ES-I3 (cell line): Measurements from ENCODE around the gene LAPTM5.
A peak's percentile ranks its signal among the peaks of the same experiment; 100 is the strongest.

Experiments
- H3K36me3 ChIP-seq: 2 replicates; pipeline ENCODE4 v1.6.1; 2013; ENCODE audit warnings: mild to moderate bottlenecking, low read length, control low read depth, moderate library complexity; ENCODE audit not compliant: insufficient read depth
- H3K4me1 ChIP-seq: 2 replicates; pipeline ENCODE4 v1.6.1; 2013; ENCODE audit warnings: mild to moderate bottlenecking, control low read depth, low read length; ENCODE audit not compliant: insufficient read depth
- H3K9ac ChIP-seq: 2 replicates; pipeline ENCODE4 v1.6.1; 2013; ENCODE audit warnings: low read depth, mild to moderate bottlenecking, low read length, moderate library complexity
- H3K9me3 ChIP-seq: 2 replicates; pipeline ENCODE4 v1.6.1; 2013; ENCODE audit warnings: mild to moderate bottlenecking, low read length, moderate library complexity; ENCODE audit not compliant: control insufficient read depth, insufficient read depth

LAPTM5 gene

DNA sequence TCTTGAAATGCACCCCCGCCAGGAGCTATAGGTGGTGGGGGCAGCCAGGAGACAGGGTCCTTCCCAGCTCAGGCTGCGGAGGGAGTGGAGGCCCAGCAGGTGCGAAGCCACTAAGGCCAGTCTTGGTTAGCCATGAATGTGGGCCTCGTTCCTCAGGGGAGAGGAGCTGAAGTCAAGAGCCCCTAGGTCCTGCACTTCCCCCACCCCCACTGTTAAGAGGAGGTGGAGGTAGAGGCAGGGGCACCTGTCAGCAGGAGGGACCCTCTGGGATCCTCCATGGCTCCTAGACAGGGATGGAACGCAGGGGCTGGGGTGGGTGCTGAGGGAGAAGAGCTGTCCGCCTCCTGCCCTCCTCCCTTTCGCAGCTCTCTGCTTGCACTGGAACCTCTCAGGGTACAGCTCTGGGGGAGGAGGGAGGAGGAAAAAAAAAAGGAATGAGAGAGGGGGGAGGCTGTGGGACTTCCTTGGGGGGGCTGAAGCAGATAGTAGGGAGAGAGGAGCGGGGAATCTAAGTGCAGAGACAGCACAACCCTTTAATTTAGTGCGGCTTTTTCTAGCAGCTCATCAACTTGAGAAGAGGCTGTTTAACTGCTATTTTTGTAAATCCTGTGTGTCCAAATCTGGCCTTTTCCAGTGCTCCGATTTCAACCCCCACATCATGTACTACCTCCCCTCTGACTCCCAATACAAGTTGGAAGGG lies 71.2 kb downstream of the LAPTM5 start:
- Histone ChIP-seq H3K9ac (peak overlapping the region; percentile 69; the same call in 1 of the 2 replicates), H3K9me3 (no peaks in the 10 kb centered on the region), H3K4me1 (peaks cover 12% of the 10 kb centered on the region), H3K36me3 (no peaks in the 10 kb centered on the region)

DNA sequence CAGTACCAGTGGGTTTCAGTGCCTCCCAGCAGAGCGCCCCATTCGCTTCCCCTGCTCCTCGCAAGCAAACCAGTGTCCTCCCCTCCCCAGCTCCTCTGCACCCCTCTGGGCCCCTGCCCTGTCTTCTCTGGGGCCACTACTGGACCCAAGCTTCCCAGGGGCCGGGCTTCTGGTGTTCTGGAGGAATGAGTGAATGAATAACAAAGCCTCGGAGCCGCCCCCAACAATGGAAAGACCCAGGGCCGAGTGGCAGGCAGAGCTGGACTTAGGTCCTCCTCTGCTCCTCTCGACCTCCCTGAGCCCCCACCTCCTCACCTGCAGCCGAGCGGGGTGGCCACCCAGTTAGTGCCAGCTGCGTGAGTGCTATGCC lies 71.8 kb downstream of the LAPTM5 start:
- H3K4me1 ChIP-seq = peaks cover 12% of the 10 kb centered on the region
- H3K9ac ChIP-seq = peak overlapping the region; percentile 69
- no peaks in the 10 kb centered on the region for H3K9me3 ChIP-seq
- H3K36me3 ChIP-seq = no peaks in the 10 kb centered on the region

DNA sequence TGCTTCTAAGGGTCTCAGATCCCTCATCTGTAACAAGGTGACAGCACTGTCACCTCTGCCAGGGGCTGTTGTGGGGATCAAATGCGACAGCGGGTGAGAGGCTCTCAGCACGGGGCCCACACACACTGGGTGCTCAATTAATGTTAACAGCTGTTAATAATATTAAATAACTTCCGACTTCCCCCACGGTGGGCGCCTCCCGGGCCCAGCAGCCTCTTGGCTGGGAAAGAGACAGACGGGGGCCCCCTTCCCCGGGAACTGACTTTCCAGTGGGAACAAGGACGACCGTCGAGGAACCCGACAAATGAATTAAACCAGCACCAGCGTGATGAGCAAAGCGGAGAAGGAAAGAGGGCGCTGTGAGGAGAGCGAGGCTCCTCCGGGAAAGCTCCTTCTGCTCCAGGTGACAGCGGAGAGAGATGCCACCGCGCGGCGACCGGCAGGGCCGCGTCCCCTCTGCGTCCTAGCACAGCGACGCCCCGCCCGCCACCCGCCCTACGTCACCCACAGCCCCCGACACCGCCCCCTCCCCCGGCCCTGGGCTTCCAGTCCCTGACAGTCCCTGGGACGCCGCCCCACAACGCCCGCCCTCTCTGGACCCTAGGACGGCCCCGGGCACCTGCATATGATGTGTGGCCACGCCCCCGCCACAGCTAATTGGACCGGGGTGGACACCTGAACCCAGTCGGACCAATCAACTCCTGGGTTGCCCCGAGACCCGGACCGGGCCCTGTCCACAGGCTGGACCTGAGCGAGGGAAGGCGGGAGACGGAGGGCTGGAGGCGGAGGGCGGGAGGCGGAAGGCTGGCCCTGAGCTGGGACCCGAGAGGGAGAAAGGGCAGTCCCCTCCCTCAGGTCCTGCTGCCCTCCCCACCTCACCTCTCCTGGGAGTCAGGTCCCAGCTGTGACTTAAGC lies 72.4 kb downstream of the LAPTM5 start:
- Histone ChIP-seq H3K36me3 (no peaks in the 10 kb centered on the region), H3K9ac (peak overlapping the region; percentile 69), H3K9me3 (no peaks in the 10 kb centered on the region), H3K4me1 (peaks cover 6% of the 10 kb centered on the region)

DNA sequence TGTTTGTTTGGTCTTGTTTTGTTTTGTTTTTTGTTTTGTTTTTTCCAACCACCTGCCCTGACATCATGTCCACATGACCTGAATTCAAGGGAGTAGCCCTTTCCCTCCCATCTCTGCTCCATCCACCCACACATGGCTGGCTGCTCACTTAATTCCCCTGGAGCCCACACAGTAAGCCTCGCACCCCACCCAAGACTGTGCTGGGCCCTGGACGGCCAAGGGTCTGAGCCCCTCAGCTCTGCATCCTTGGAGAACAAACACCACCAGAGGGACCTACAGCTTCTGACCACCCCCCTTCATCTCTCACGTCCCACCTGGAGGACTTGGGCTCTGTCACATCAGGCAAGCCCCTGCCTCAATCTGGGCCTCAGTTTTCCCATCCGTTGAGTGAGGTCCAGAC lies 73.3 kb downstream of the LAPTM5 start:
- Histone ChIP-seq H3K4me1 (no peaks in the 10 kb centered on the region), H3K36me3 (no peaks in the 10 kb centered on the region), H3K9ac (no peak overlapping the region), H3K9me3 (peaks cover 4% of the 10 kb centered on the region; the same call in 1 of the 2 replicates)

DNA sequence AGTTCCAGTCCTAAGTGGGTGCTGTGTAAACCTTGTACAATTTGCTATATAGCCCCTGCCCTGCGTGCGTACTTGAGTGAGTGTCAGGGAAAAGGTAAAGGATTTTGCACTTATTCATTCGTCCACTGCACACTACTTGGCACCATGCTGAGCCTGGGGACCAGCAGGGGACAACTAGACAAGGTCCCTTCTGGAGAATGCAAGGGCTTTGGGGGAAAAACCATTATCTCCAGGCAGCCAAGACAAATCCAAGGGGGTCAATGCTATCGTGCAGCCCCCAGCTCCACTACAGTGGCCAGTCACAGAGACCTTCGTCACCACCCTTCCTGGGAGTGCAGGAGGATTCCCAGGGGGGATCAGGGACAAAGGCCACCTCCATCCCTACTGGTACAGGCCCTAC lies 73.9 kb downstream of the LAPTM5 start:
- H3K9ac ChIP-seq = no peak overlapping the region
- H3K4me1 ChIP-seq = no peaks in the 10 kb centered on the region
- peaks cover 4% of the 10 kb centered on the region; the same call in 1 of the 2 replicates for H3K9me3 ChIP-seq
- no peaks in the 10 kb centered on the region for H3K36me3 ChIP-seq
